HepG2 (cell line): Measurements from ENCODE around the gene ZFPL1. TPM values are rescaled to one million over a fixed set of nuclear protein-coding genes. Genes with fewer than 3 reads are reported as not detected.

Experiments used
- ATAC-seq: fragments of 200-7000 bp; cut with Tn5 transposase; 3 replicates; pipeline ENCODE4 v1.9.1; 2020; ENCODE audit warnings: mild to moderate bottlenecking, moderate library complexity
- BruUV-seq: library from RNA; stranded (reverse); fragments of 400-500 nt; replicated peaks from 2 replicates; lab custom pipeline; 2021; lab: Mats Ljungman, UMichigan
- CTCF ChIA-PET: fragments of 300-600 bp; formaldehyde crosslinking; extraction: SDS; loops from one replicate; lab custom pipeline; 2021; ENCODE audit warnings: low total read pairs, inconsistent platforms, low intra/inter-chr PET ratio; lab: Yijun Ruan, JAX
- POLR2A ChIA-PET: fragments of 350-600 bp; sonication (Branson Sonifier 250); formaldehyde crosslinking; loops from one replicate; lab custom pipeline; 2020; ENCODE audit warnings: antibody characterized with exemption, inconsistent platforms; lab: Yijun Ruan, JAX
- DNase-seq: peaks from one replicate; pipeline ENCODE4 v3.0.0-alpha.2; 2015; ENCODE audit warnings: low spot score
- FAIRE-seq: peaks from 3 replicates; lab custom pipeline; 2011; peaks lifted over from hg19 to GRCh38; lab: Jason Lieb, UNC
- H2AFZ ChIP-seq: one replicate; pipeline ENCODE4 v1.6.1; 2011; ENCODE audit warnings: low read length, inconsistent platforms
- H3K27ac ChIP-seq: fragments of 300-600 bp; 3 replicates; pipeline ENCODE4 v1.8.0; 2011; ENCODE audit warnings: mixed run types, mild to moderate bottlenecking, mixed read lengths, low read length, inconsistent platforms; ENCODE audit not compliant: insufficient read depth; ENCODE audit errors: extremely low read length
- H3K27me3 ChIP-seq, 2 experiments: fragments of 200-600 bp in 1 of 2; 2 replicates in 1 of 2; 3 replicates in 1 of 2; pipeline versions ENCODE4 v1.6.0 to v1.8.0; 2011; ENCODE audit warnings: low read length in 2 of 2, mild to moderate bottlenecking in 2 of 2, moderate library complexity in 2 of 2, inconsistent platforms in 1 of 2; ENCODE audit not compliant: insufficient read depth in 2 of 2, control insufficient read depth in 1 of 2
- H3K36me3 ChIP-seq, 2 experiments: fragments of 200-600 bp in 1 of 2; replicated peaks in 1 of 2; 2 replicates in 1 of 2; 3 replicates in 1 of 2; pipeline versions ENCODE4 v1.5.1 to v1.8.0; 2011; ENCODE audit warnings: low read length in 2 of 2, inconsistent platforms in 1 of 2; ENCODE audit not compliant: insufficient read depth in 2 of 2, control insufficient read depth in 1 of 2
- H3K4me1 ChIP-seq: 2 replicates; pipeline ENCODE4 v1.5.1; 2012; ENCODE audit warnings: low read length, inconsistent platforms; ENCODE audit not compliant: insufficient read depth
- H3K4me2 ChIP-seq: 2 replicates; pipeline ENCODE4 v1.6.0; 2011; ENCODE audit warnings: low read depth, low read length, inconsistent platforms
- H3K4me3 ChIP-seq, 3 experiments: fragments of 200-600 bp in 1 of 3; sonication (generic), shearing (Covaris generic) in 1 of 3; replicated peaks in 1 of 3; 2 replicates each; pipeline ENCODE4 v1.5.1; 2011 to 2016; ENCODE audit warnings: low read length in 3 of 3, inconsistent platforms in 2 of 3, low read depth in 2 of 3, mild to moderate bottlenecking in 2 of 3, control low read depth in 1 of 3, mixed read lengths in 1 of 3; ENCODE audit not compliant: insufficient read depth in 1 of 3
- H3K79me2 ChIP-seq: one replicate; pipeline ENCODE4 v1.6.1; 2011; ENCODE audit warnings: low read length, inconsistent platforms; ENCODE audit not compliant: insufficient read depth
- H3K9ac ChIP-seq: 2 replicates; pipeline ENCODE4 v1.6.0; 2011; ENCODE audit warnings: mild to moderate bottlenecking, low read depth, low read length, inconsistent platforms; ENCODE audit not compliant: insufficient read depth
- H3K9me3 ChIP-seq: 2 replicates; pipeline ENCODE4 v1.5.1; 2012; ENCODE audit warnings: mild to moderate bottlenecking, low read length
- H4K20me1 ChIP-seq: 2 replicates; pipeline ENCODE4 v1.6.0; 2011; ENCODE audit warnings: inconsistent platforms, mild to moderate bottlenecking, low read length, moderate library complexity; ENCODE audit not compliant: insufficient read depth
- CBX1 ChIP-seq: IDR thresholded peaks from one replicate; pipeline ENCODE4 v1.6.1; 2016; ENCODE audit warnings: antibody characterized with exemption, low read depth
- CCAR2 ChIP-seq: fragments of 200-400 bp; formaldehyde crosslinking; optimal IDR thresholded peaks from 2 replicates; pipeline ENCODE3; 2018; ENCODE audit warnings: low read depth, mild to moderate bottlenecking, low read length, moderate library complexity
- LRRFIP1 ChIP-seq: sonication (generic); formaldehyde crosslinking; conservative IDR thresholded peaks from 2 replicates; pipeline ENCODE4 v1.4.0; 2020; ENCODE audit warnings: missing genetic modification reagents
- MYC ChIP-seq: sonication (generic); formaldehyde crosslinking; IDR thresholded peaks from 2 replicates; pipeline ENCODE4 v1.9.0; 2021; ENCODE audit warnings: missing genetic modification reagents, borderline replicate concordance
- PHF8 ChIP-seq: sonication (generic); formaldehyde crosslinking; IDR thresholded peaks from 2 replicates; pipeline ENCODE4 v1.5.0; 2020; ENCODE audit warnings: missing genetic modification reagents
- POLR2A ChIP-seq, 2 experiments: IDR thresholded peaks; 2 replicates each; pipeline ENCODE4 v1.6.1; 2011; ENCODE audit warnings: low read depth in 2 of 2, low read length in 2 of 2, mild to moderate bottlenecking in 1 of 2, moderate library complexity in 1 of 2; ENCODE audit not compliant: insufficient read depth in 1 of 2
- POLR2AphosphoS2 ChIP-seq: IDR thresholded peaks from 2 replicates; pipeline ENCODE4 v1.6.1; 2011; ENCODE audit warnings: low read depth, low read length, improper control_type of control experiment
- RCOR2 ChIP-seq: IDR thresholded peaks from 2 replicates; pipeline ENCODE4 v1.6.1; 2016; ENCODE audit warnings: missing biosample characterization, missing genetic modification reagents
- TRIM24 ChIP-seq: sonication (generic); formaldehyde crosslinking; IDR thresholded peaks from 2 replicates; pipeline ENCODE4 v1.8.0; 2022; ENCODE audit warnings: mild to moderate bottlenecking, missing genetic modification reagents
- UBTF ChIP-seq: sonication (generic); formaldehyde crosslinking; IDR thresholded peaks from 2 replicates; pipeline ENCODE4 v1.4.0; 2020; ENCODE audit warnings: mild to moderate bottlenecking, missing genetic modification reagents
- ZKSCAN1 ChIP-seq: fragments of 150-350 bp; IDR thresholded peaks from 2 replicates; pipeline ENCODE4 v1.6.1; 2014; ENCODE audit warnings: low read length
- ZNF615 ChIP-seq: sonication (generic); formaldehyde crosslinking; IDR thresholded peaks from 2 replicates; pipeline ENCODE4 v1.5.0; 2020; ENCODE audit warnings: mild to moderate bottlenecking, missing genetic modification reagents, borderline replicate concordance
- ZNF703 ChIP-seq: sonication (generic); formaldehyde crosslinking; IDR thresholded peaks from 2 replicates; pipeline ENCODE4 v1.5.1; 2020; ENCODE audit warnings: missing genetic modification reagents, mild to moderate bottlenecking, moderate library complexity, borderline replicate concordance
- ZNF709 ChIP-seq: sonication (generic); formaldehyde crosslinking; IDR thresholded peaks from 2 replicates; pipeline ENCODE4 v1.5.0; 2020; ENCODE audit warnings: mild to moderate bottlenecking, missing genetic modification reagents
- WGBS: methylation state at CpG from one replicate; pipeline ENCODE4 v1.1.6; 2017; ENCODE audit warnings: low lambda C conversion rate; 5-methylcytosine and 5-hydroxymethylcytosine counted together
- in situ Hi-C: cut with HindIII; loops from 2 replicates; pipeline ENCODE4 v1.10.0; 2017; ENCODE audit warnings: low pct_unique_long_range_greater_than_20kb; ENCODE audit not compliant: extremely low pct_ligation_motif_present
- intact Hi-C: fragments of 100-400 bp; cut with micrococcal nuclease; formaldehyde crosslinking; loops from one replicate; pipeline ENCODE4 v1.10.0; 2022; ENCODE audit not compliant: unreplicated experiment
- polyA plus RNA-seq, 8 experiments: library from polyadenylated mRNA; depleted of rRNA in 3 of 8; stranded (reverse) in 7 of 8; unstranded in 1 of 8; fragments of >200 nt; fragmentation: Illumina TruSeq in 4 of 8; extraction: Trizol in 4 of 8; gene quantifications; 2 replicates each; pipeline versions ENCODE4 v1.2.1 to v1.2.3, GENCODE V29; 2011 to 2016; ENCODE audit warnings: low read depth in 4 of 8, missing spikeins in 1 of 8, mixed read lengths in 1 of 8; ENCODE audit not compliant: insufficient read depth in 1 of 8
- total RNA-seq, 5 experiments: library from RNA; depleted of rRNA; stranded (reverse); fragments of >200 nt; fragmentation: Illumina TruSeq; extraction: Trizol; gene quantifications; 2 replicates each; pipeline ENCODE4 v1.2.3, GENCODE V29; 2016; ENCODE audit warnings: low read depth in 1 of 5
- TF ChIP-seq, protein P1 (sequence below): sonication (generic); formaldehyde crosslinking; IDR thresholded peaks from 2 replicates; pipeline ENCODE4 v1.5.0; 2020; ENCODE audit warnings: mild to moderate bottlenecking, missing genetic modification reagents

ZFPL1 gene
- total and polyA plus RNA-seq, 2 of the 13 experiments (the other 11 are each of a cell fraction or from before 2014, with no cell fraction given): 32.2 to 56.0 TPM

DNA sequence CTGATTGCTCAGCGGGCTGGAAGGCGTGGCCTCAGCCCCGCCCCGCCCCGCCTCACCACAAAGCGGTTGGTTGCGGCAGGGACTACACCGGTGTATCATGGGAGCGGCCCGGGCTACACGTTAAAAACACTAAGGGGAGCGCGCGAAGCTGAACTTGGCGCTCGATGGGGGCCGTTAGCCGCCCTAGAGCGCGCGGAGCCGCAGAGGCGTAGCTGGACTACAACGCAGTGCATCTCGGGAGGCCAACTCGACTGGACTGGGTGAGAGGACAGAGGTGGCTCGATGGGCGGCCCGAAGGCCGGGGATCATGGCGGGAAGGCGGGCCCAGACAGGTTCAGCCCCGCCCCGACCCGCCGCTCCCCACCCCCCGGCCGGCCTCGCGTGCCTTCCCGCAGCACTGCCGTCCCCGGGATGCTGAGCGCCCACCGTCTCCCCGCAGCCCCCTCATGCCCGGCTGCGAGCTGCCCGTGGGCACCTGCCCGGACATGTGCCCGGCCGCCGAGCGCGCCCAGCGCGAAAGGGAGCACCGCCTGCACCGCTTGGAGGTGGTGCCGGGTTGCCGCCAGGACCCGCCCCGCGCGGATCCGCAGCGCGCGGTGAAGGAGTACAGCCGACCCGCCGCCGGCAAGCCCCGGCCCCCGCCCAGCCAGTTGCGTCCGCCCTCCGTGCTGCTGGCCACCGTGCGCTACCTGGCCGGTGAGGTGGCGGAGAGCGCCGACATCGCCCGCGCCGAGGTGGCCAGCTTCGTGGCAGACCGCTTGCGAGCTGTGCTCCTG lies 43.0 kb upstream of the ZFPL1 start, which contains the start of gene SAC3D1 (continued):
- TF ChIP-seq, protein P1, sequence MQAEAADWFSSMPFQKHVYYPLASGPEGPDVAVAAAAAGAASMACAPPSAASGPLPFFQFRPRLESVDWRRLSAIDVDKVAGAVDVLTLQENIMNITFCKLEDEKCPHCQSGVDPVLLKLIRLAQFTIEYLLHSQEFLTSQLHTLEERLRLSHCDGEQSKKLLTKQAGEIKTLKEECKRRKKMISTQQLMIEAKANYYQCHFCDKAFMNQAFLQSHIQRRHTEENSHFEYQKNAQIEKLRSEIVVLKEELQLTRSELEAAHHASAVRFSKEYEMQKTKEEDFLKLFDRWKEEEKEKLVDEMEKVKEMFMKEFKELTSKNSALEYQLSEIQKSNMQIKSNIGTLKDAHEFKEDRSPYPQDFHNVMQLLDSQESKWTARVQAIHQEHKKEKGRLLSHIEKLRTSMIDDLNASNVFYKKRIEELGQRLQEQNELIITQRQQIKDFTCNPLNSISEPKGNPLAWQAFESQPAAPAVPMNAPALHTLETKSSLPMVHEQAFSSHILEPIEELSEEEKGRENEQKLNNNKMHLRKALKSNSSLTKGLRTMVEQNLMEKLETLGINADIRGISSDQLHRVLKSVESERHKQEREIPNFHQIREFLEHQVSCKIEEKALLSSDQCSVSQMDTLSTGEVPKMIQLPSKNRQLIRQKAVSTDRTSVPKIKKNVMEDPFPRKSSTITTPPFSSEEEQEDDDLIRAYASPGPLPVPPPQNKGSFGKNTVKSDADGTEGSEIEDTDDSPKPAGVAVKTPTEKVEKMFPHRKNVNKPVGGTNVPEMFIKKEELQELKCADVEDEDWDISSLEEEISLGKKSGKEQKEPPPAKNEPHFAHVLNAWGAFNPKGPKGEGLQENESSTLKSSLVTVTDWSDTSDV: peak; percentile 74; the same call in 1 of the 2 replicates
- TF ChIP-seq, all 625 proteins: peak for 252

DNA sequence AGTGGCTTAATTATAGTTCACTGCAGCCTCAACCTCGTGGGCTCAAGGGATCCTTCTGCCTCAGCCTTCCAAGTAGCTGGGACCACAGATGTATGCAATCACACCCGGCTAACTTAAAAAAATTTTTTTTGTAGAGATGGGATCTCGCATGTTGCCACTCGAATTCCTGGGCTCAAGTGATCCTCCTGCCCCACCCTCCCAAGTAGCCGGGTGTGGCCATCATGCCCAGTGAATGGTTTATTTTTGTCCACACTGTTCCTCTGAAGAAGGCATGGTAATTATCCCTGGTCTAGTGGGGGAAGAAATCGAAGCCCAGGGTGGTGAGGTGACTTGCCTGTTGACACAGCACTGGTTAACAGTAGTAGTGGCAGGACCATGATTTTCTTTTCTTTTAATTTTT lies 41.1 kb upstream of the ZFPL1 start:
- H3K27ac ChIP-seq: no peak overlapping the region
- intact Hi-C loops: no loop called here
- no TSS peak for BruUV-seq
- no peak for TF ChIP-seq CCAR2
- no peak for TF ChIP-seq RCOR2 (CRISPR knock-in tag)
- TF ChIP-seq MYC: no peak
- no peak for TF ChIP-seq CBX1
- TF ChIP-seq ZNF703: no peak
- no peak for TF ChIP-seq ZKSCAN1
- no peak for TF ChIP-seq ZNF709 (CRISPR knock-in tag)
- no peak for TF ChIP-seq POLR2A (IDR thresholded peaks at IDR 0.05; ENCODE audit: insufficient read depth in 1 of 2, low read depth in 2 of 2, low read length in 2 of 2)
- no peak for TF ChIP-seq LRRFIP1
- no peak for TF ChIP-seq POLR2AphosphoS2
- TF ChIP-seq TRIM24 (CRISPR knock-in tag): no peak
- no peak for TF ChIP-seq PHF8 (CRISPR knock-in tag)
- TF ChIP-seq UBTF: no peak
- TF ChIP-seq ZNF615 (CRISPR knock-in tag): no peak

More for the DNA sequence above, 41.1 kb upstream of the ZFPL1 start:
- peak overlapping the region in 1 of 3 experiments; percentile 89; a peak in 1 of 6 replicates for H3K4me3 ChIP-seq
- H3K9me3 ChIP-seq: no peaks in the 10 kb centered on the region
- H2AFZ ChIP-seq: no peak overlapping the region
- H4K20me1 ChIP-seq: no peaks in the 10 kb centered on the region
- no peak for ATAC-seq
- FAIRE-seq: no peak
- ChIA-PET CTCF (no interaction called here), POLR2A (interaction anchor here (0.6 to 3.8 kb wide), 3 partner anchors 15 to 534 kb away, joined by 3 to 39 read pairs (median 4); partner anchors contain the start of genes NAALADL1 and SNX15)
- peaks cover 10% of the 10 kb centered on the region for H3K79me2 ChIP-seq
- in situ Hi-C loops: no loop called here
- WGBS: 94% methylated on average over 6 of the region's 6 CpGs
- DNase-seq: no peak
- peak overlapping the region; percentile 83 for H3K4me2 ChIP-seq
- peaks cover 9 to 26% of the 10 kb centered on the region in 2 experiments; a peak in 4 of 5 replicates for H3K36me3 ChIP-seq
- no peaks in the 10 kb centered on the region for H3K27me3 ChIP-seq
- no peak overlapping the region for H3K9ac ChIP-seq
- peaks cover 24% of the 10 kb centered on the region for H3K4me1 ChIP-seq
